Measurements from ENCODE around the gene PTPN1.
"Not testable (repeated sequence)": the region's sequence is repeated elsewhere in the genome, so short reads cannot be mapped to it uniquely, and the experiment has no call there.

Gene PTPN1

DNA sequence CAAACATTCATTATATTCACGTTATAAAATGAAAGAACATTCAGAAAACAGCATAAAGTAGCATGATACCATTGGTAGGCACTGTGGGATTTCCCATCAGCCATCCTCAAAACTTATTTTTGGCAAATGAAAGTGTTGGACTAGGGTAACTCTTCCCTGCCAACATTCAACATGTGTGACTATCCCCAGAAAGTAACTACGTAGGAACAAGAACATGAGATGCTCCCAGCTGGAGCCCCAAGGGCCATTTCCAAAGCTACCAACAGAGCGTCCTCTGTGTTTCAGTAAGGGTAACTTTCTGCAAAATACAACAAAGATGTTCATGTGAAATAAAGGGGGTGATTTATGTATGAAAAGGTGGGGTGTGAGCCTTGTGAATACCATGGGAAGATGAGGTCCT lies 28.4 kb upstream of the PTPN1 start:
- DNase-seq (ENCODE audit: low read depth): no peak

DNA sequence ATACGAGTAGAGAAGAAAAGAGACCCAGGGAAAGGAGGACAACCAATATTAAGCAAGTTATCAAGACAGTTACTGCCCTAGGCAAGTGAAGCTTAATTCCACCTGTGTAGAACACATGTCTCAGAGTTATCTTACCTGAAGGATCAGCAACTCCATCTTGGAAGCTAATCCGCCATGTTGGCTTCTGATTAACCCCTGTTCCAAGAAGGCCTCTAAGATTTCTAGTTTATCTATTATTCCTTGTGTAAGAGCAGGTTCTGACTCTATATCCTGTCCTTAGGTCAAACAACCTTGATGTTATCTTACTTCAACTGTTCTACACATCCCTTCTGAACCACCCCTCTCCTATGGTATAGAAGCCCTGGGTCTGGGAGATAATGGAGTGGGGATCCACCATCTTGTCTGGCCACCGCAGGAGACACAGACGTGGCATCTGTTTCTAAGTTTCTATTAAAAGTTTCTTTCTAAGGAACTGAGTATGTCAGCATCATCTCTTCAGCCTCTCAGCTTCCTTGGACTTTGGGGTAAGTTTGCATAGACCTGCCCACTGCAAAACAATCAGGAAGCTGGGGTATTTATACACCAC lies 27.7 kb upstream of the PTPN1 start:
- no peak for DNase-seq (ENCODE audit: low read depth)

DNA sequence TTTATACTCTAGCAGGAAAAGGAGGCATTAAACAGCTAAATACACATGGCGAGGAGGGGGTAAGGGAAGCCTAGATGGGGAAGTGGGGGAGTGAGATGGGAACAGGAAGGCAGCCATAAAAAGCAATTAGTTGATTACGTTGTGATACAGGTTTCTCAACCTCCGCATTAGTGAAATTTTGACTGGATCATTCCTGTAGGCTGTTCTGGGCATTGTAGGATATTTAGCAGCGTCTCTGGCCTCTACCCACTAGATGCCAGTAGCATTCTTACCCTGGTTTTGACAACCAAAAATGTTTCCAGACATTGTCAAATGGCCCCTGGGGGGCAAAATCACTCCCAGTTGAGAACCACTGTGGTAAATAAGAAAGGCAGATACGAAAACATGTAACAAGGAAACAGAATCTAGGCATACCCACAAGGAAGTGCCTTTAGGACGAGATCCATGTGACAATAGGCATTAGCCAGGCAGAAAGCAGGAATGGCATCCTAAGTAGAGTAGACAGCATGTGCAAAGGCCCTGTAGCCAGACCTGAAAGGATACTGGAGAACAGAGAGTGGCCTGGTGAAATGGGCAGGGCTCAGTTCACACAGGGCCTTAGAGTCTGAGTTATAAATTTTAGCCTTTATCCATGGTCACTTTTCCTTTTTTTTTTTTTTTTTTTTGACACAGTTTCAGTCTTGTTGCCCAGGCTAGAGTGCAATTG lies 25.8 kb upstream of the PTPN1 start:
- no peak for DNase-seq (ENCODE audit: low read depth)

DNA sequence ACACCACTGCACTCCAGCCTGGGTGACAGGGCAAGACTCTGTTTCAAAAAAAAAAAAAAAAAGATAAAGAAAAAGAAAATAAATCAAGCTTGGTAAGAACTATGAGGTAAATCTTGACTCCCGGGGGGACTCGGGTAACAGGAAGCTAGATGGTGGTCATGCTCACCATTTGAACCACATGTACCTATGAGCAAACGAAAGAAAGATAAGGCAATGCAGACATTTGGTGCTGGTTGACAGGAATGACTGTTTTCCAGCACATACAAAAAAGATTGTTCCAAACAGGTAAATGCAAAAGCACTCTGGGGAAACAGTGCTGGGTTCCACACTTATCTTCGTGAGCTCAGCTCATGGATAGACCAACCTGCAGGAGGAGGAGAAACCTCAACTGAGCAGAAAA lies 22.8 kb upstream of the PTPN1 start:
- no peak for DNase-seq (ENCODE audit: low read depth)

DNA sequence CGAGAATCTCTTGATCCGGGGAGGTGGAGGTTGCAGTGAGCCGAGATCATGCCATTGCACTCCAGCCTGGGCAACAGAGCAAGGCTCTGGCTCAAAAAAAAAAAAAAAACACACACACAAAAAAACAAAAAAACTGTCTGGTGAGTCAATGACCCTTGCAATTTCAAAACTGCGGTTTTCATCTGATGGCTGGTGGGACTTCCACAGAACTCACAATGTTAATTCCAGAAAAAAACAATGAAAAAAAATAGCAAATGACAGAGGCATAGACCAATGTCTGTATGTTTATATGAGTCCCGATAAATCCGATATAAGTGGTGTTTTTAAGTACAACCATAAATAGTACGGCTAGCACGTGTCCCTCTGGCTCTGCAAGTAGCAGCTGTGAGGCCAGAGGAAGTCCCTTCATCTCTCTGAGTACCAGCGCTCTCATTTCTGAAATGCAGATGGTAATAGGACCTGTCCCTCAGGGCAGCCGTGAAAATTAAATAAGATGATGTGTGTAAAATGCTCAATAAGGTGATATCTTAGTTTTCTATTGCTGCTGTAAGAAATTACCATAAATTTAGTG lies 21.9 kb upstream of the PTPN1 start:
- no peak for DNase-seq (ENCODE audit: low read depth)

DNA sequence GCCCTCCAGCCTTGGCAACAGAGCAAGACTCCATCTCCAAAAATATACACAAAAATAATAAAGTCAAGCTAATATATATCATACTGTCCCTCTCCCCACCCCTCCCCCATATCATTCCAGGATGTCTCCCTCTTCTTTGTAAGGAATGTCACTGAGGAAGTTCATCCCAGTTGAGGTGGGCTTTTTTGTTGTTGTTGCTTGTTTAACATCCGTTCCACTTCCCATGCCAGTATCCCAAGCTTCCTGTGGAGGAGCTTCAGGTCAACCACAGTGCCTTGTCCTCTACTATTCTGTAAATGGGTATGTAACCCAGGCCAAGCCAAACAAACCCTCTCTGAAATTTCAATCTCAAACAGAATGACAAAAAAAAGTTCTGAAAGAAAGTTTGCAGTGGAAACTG lies 19.0 kb upstream of the PTPN1 start:
- DNase-seq (ENCODE audit: low read depth): no peak

DNA sequence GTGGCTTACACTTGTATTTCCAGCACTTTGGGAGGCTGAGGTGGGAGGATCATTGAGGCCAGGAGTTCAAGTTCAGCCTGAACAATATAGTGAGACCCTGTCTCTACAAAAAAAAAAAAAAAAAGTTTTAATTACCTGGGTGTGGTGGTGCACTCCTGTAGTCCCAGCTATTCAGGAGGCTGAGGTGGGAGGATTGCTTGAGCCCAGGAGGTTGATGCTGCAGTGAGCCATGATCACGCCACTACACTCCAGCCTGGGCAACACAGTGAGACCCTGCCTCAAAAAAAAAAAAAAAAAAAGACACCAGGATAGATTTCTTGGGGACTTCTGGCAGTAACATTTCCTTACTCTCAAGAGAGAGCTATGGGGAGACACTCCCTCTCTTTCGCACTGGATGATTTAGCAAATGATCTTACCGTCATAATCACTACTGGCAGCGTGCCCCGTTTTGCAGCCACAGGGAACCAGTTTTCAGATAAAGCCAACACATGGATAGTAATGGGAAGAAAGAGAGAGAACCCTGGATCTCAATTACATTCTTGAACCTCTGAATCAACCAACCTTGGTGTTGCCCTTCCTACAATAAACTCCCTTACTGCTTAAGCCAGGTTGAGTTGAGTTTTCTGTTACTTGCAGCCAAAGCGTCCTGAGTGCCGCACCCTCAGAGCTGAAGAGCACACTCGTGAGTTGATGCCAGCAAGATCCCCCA lies 18.1 kb upstream of the PTPN1 start:
- DNase-seq (ENCODE audit: low read depth): no peak

DNA sequence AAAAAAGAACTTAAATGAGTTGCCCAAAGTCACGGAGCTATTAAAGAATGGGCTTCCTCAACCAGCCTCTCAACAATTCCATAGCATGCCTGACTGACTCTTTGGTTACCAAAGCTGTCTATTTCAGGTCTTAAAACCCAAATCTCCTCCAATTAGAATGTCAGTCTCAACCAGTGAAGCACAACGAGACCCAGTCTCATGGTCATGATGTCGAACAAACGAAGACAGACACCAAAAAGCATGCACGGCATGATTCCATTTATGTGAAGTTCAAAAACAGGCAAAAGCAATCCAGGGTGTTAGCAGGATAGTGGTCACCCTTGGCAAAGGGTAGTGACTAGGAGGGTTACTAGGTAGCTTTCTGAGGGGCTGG lies 16.3 kb upstream of the PTPN1 start:
- DNase-seq (ENCODE audit: low read depth): no peak

DNA sequence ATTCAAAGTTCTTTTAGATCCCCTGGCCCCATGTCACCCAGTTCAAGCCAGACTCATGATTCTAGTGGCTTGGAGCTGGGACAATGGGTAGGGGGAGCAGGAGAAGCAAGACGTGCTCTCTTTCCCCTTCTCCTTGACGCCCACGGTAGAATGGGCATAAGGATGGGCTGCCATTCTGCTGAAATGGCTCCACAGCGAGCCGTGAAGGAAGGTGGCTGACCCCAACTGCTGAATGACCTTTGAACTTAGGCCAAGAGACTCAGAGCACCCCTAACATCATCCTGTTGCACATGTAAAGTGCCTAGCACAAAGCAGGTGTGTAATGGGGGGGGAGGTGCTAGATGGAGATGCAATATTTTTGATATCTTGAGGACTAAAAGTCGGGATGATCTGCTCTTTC lies 15.8 kb upstream of the PTPN1 start:
- no peak for DNase-seq (ENCODE audit: low read depth)

DNA sequence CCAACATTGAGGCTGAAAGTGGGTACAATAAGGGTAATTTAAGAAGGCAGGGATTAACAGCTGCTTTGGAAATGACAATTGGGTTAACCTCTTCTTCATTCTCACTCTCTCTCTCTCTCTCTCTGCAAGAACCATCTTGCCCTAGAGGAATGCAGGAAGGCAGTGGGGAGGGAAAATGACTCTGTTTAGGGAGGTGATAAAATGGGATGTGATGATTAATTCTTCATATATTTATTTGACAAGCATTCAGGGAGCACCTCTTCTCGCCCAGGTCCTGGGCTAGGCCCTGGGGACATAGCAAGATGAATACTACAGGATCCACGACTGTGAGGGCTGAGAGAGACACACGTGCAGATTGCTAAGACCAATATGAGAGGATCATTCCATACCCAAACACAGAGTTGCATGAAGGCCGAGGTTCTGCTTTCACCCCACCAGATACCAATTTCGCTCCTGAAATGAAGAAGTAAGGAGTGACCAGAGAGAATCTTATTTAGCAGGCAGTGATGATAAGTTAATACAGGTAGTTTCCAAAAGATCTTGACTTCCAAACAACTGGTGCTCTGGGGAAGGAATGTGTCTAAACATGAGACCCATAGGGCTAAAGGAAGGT lies 13.3 kb upstream of the PTPN1 start:
- no peak for DNase-seq (ENCODE audit: low read depth)

DNA sequence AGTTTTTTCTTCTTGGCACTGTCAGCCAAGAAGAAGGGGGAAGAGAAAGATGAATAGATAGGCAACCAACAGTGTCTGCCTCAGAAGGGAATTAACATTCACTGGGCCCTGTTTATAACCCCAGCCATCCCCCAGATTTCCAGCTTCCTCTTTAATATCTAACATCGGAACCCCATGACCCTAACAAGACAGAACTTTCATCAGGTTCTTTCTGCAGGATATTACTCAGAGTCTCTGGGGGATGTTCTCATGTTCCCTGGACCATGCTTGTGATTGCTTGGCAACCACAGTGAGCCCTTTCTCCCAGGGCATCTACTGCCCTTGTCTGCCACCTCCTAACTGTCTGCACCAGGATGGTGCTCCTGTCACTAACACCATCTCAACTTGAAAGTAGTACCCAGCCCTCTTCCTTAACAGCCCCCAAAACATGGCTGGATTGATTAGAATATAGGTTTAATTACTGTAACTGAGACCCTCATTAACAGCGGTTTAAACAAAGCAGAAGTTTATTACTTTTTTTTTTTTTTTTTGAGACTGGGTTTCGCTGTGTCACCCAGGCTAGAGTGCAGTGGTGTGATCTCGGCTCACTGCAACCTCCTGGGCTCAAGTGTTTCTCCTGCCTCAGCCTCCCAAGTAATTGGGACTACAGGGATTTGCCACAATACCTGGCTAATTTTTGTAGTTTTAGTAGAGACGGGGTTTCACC lies 12.0 kb upstream of the PTPN1 start:
- no peak for DNase-seq (ENCODE audit: low read depth)

DNA sequence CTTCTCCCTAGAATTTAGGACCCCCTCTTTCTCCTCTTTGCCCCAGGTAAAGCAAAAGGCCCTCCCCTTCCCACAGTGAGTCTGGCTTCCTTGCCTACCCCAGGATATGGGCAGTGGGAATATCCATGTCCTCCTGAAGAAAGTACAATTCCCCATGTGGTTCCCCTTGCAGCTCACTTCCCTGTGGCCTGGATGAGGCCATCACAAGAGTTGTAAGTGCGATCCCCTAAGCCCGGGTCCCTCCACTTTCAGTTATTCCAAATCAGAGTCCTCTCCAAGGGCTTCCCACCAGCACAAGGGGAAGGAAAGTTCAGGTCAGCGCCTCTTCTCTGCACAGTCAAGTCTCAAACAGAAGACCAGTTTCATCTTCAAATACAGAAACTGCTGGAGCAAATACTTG lies 10.2 kb upstream of the PTPN1 start:
- DNase-seq (ENCODE audit: low read depth): no peak

DNA sequence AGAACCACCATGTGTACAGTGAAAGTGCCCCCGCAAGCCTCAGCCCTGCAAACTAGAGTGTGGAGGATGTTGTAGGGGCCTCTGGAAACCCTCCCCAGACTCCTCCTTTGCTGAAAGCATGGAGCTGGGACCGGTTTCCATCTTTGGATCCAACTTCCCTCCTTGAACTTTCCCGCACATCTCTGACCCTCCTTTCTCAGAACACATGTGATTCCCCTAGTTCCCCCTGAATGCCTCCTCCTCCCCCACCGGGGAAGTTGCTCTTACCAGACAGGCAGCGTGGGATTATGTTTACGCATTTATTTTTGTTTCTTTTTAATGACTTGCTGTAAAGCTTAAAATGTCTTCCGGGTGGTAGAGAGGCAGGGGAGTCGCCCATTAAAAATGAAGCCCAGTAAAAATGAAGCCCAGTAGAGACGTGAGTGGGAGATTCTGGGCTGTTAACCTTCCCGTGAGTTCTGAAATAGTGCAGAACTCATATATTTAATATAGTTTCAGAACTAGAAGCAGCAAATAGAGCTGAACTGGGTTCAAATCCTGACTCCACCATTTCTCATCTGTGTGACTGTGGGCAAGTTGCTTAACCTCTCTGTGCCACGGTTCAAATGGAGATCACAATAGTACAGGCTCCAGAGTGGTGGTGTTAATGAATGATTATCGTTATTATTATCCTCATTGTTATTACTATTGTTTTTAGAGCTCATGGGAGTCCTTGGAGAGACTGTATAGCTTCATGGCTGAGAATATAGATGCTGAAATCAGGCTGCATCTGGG lies 8.0 kb upstream of the PTPN1 start:
- no peak for DNase-seq (ENCODE audit: low read depth)

DNA sequence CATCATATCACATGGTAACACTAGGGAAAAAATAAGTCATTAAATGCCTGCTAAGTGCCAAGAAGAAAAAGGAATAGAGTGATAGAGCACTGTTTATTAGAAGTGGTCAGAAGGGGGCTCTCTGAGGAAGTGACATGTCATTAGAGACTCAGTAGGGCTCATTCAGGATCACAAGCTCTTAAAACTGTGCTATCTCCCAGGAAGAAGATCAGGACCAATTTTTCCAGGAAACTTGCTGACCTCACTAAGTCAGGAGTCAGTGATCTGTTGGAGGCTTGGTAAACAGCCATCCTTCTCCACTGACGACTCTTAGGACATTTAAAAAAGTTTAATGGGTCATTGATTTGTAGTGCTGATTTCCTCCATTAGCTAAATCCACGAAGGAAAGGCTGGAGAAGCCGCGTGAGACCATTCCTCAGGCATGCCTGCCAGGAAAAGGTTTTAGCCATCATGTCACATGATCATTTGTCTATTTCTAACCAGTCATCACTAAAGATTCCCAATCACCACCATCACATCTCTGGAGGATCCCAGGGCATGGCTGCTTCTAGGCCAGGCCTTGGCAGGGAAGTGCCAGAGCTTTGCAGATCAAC lies 5.9 kb upstream of the PTPN1 start:
- DNase-seq (ENCODE audit: low read depth): no peak

DNA sequence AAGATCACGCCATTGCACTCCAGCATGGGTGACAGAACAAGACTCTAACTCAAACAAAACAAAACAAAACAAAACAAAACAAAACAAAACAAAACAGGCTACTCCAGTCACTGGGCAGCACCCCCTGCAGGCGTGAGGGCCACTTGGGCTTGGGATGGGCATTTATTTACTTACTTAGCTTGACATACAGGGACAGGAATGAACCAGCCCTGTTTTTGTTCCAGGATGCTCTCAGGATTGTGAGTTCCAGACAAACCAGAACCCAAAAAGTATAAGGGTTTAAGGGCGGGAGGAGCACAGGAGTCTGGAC lies 4.0 kb upstream of the PTPN1 start:
- no peak for DNase-seq (ENCODE audit: low read depth)

DNA sequence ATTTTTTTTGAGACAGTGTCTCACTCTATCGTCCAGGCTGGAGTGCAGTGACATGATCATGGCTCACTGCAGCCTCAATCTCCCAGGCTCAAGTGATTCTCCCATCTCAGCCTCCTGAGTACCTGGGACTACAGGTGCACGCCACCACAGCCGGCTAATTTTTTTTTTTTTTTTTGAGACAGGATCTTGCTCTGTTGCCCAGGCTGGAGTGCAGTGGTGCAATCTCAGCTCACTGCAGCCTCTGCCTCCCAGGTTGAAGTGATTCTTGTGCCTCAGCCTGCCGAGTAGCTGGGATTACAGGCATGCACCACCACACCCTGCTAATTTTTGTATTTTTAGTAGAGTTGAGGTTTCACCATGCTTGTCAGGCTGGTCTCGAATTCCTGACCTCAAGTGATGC lies 2.4 kb upstream of the PTPN1 start:
- not testable (repeated sequence) for DNase-seq (ENCODE audit: low read depth)

DNA sequence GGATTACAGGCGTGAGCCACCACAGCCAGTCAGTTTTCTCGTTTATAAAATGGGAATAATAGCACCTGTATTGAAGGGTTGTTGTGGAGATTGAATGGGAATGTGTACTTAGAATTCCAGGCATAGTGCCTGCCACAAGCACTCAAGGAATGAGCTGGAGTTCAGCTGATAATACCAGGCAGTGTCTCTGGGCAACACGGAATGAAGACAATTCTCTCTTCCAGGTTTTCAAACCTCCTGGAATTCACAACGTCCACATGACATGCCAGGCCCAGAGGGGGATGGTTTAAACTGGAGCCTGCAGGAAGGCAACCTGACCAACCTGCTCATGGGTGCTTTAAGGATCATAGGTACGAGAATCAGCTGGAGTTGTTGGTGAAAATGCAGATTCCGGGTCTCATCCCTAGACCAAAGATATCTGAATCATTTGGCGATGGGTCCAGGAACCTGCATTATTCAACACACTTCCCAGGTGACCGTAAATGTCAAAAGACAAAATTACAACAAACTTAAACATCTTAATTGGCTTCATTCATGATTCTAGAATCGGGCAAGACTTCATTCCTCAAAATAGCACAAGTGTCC lies 1.9 kb upstream of the PTPN1 start:
- DNase-seq (ENCODE audit: low read depth): no peak

DNA sequence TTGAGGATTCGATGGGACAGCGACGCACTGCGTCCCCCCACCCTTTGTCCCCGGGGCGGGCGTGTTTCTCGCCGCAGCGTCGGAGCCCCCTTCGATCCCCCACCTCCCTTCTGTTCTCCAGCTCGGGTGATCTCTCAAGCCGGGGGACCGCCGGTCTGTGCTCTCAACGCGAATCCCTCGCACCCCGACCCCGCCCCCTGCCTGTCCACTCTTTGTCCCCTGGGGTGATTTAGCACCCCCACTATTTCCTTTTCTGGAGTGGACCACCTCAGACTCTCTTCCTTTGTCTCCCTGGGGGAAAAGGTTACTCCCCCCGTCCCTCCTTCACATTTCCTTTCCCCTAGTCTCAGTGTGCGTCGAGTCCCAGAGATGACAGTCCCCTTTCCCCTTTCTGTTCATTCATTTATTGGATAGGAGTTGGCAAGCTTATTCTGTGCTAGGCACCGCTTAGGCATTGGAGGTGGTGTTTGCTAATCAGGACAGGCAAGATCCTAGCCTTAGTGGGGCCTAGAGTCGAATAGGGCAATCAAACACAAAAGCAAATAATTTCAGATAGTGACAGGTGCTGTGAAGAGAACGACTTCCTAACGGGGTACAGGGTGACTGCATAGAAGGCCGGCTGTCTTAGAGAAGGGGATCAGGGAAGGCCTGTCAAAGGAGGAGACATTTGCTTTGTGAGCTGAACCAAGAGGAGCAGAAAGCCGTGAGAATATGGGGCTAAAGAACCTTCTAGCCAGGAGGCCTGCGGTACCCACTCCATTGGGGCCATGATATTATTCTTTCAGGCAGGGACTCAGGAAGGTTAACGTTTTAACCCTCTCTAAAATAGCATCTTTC lies 741 bp downstream of the PTPN1 start:
- peak; percentile 4 for DNase-seq (ENCODE audit: low read depth)

DNA sequence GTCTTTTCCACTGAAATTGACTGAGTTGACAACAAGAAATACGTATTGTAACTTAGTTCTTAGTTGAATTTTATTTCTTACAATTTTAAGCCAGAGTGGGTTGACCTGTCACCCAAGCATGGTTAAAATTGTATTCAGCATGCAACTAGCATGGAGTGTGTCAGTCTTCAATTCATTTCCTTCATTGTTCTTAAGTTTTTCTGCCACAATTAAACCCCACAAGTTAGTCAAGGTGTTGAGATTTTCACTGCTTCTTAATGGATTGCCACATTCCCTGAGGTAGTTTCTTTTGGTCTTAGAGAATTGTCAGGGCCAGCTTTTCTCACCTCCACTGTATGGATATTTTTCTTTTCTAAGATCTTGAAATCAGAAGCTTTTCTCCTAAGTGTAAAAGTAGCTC lies 2.1 kb downstream of the PTPN1 start:
- no peak for DNase-seq (ENCODE audit: low read depth)

Measured in activated T-helper 9 cell treated with anti-CD3 and anti-CD28 coated beads, Interleukin-2, amount 50 U/mL, for 16 hours (primary cell).